SK-N-MC (cell line): ENCODE data around the gene UQCRH.

Experiments used
- DNase-seq: peaks from one replicate; pipeline ENCODE4 v3.0.0-alpha.2; 2011; ENCODE audit warnings: low read depth, low spot score
- H3K27ac ChIP-seq: fragments of 200-600 bp; sonication (generic); 2 replicates; pipeline ENCODE4 v1.5.1; 2016; ENCODE audit warnings: mixed run types
- H3K36me3 ChIP-seq: fragments of 200-600 bp; sonication (generic); 2 replicates; pipeline ENCODE4 v1.6.1; 2017; ENCODE audit warnings: antibody characterized with exemption, low read length, mixed read lengths; ENCODE audit not compliant: insufficient read depth
- H3K4me3 ChIP-seq: fragments of 200-600 bp; sonication (generic); 2 replicates; pipeline ENCODE4 v1.5.1; 2016
- H3K9ac ChIP-seq: fragments of 200-600 bp; sonication (generic); 2 replicates; pipeline ENCODE4 v1.8.0; 2017; ENCODE audit warnings: mixed run types, mixed read lengths; ENCODE audit not compliant: insufficient read length
- H3K9me3 ChIP-seq: fragments of 200-600 bp; sonication (generic); 2 replicates; pipeline ENCODE4 v1.6.1; 2017; ENCODE audit warnings: low read depth, mild to moderate bottlenecking, antibody characterized with exemption, low read length, moderate library complexity, mixed read lengths
- EZH2 ChIP-seq: fragments of 200-600 bp; sonication (generic); IDR thresholded peaks from one replicate; pipeline ENCODE4 v1.6.1; 2017; ENCODE audit warnings: antibody characterized with exemption
- FOXP2 ChIP-seq: optimal IDR thresholded peaks from 2 replicates; pipeline ENCODE3; 2011; ENCODE audit warnings: mild to moderate bottlenecking, moderate library complexity; ENCODE audit not compliant: insufficient read depth; ENCODE audit errors: extremely low read length, control extremely low read depth
- POLR2AphosphoS5 ChIP-seq: IDR thresholded peaks from 2 replicates; pipeline ENCODE4 v1.6.1; 2012; ENCODE audit warnings: mild to moderate bottlenecking, low read depth, low read length, borderline replicate concordance

UQCRH gene

GRCh38 chr1:46277658-46278373, 25.7 kb upstream of the UQCRH start:
- peaks cover 87% of the 10 kb centered on the region for H3K36me3 ChIP-seq
- no peak overlapping the region for H3K4me3 ChIP-seq
- H3K27ac ChIP-seq = no peak overlapping the region
- no peak for DNase-seq
- H3K9ac ChIP-seq = no peak overlapping the region
- no peaks in the 10 kb centered on the region for H3K9me3 ChIP-seq
- no peak for TF ChIP-seq EZH2
- no peak for TF ChIP-seq FOXP2
- TF ChIP-seq POLR2AphosphoS5 = no peak

- Histone ChIP-seq H3K36me3 (peaks cover 81% of the 10 kb centered on the region), H3K9me3 (no peaks in the 10 kb centered on the region), H3K4me3 (no peak overlapping the region), H3K9ac (no peak overlapping the region), H3K27ac (no peak overlapping the region)
- TF ChIP-seq POLR2AphosphoS5 (no peak), EZH2 (no peak), FOXP2 (no peak)
- DNase-seq = no peak
These were observed 24.7 kb upstream of the UQCRH start for GRCh38 chr1:46278807-46279206.

GRCh38 chr1:46280092-46280491, 23.4 kb upstream of the UQCRH start:
- Histone ChIP-seq H3K9ac (no peak overlapping the region), H3K27ac (no peak overlapping the region), H3K9me3 (no peaks in the 10 kb centered on the region), H3K4me3 (no peak overlapping the region), H3K36me3 (peaks cover 71% of the 10 kb centered on the region)
- no peak for DNase-seq
- no peak for TF ChIP-seq POLR2AphosphoS5
- no peak for TF ChIP-seq EZH2
- TF ChIP-seq FOXP2 = no peak

GRCh38 chr1:46281021-46281420, 22.5 kb upstream of the UQCRH start:
- no peak for TF ChIP-seq EZH2
- H3K9me3 ChIP-seq = no peaks in the 10 kb centered on the region
- peaks cover 71% of the 10 kb centered on the region for H3K36me3 ChIP-seq
- H3K9ac ChIP-seq = no peak overlapping the region
- no peak overlapping the region for H3K4me3 ChIP-seq
- H3K27ac ChIP-seq = no peak overlapping the region
- DNase-seq = no peak

GRCh38 chr1:46284058-46284457, 19.4 kb upstream of the UQCRH start:
- DNase-seq = no peak
- no peaks in the 10 kb centered on the region for H3K9me3 ChIP-seq
- H3K9ac ChIP-seq = no peak overlapping the region
- TF ChIP-seq POLR2AphosphoS5 (no peak), FOXP2 (no peak), EZH2 (no peak)
- H3K27ac ChIP-seq = no peak overlapping the region
- peaks cover 55% of the 10 kb centered on the region for H3K36me3 ChIP-seq
- no peak overlapping the region for H3K4me3 ChIP-seq

- Histone ChIP-seq H3K4me3 (no peak overlapping the region), H3K36me3 (peaks cover 47% of the 10 kb centered on the region), H3K9me3 (no peaks in the 10 kb centered on the region), H3K27ac (peak overlapping the region; percentile 52), H3K9ac (no peak overlapping the region)
- DNase-seq = no peak
- TF ChIP-seq POLR2AphosphoS5 (no peak), EZH2 (no peak), FOXP2 (no peak)
These were observed 18.6 kb upstream of the UQCRH start for GRCh38 chr1:46284597-46285564.

- Histone ChIP-seq H3K36me3 (peaks cover 37% of the 10 kb centered on the region; the same call in 1 of the 2 replicates), H3K9ac (no peak overlapping the region), H3K4me3 (no peak overlapping the region), H3K27ac (peak overlapping the region; percentile 57; the same call in 1 of the 2 replicates), H3K9me3 (no peaks in the 10 kb centered on the region)
- no peak for TF ChIP-seq EZH2
- no peak for TF ChIP-seq FOXP2
- TF ChIP-seq POLR2AphosphoS5 = no peak
- DNase-seq = no peak
These were observed 17.6 kb upstream of the UQCRH start for GRCh38 chr1:46285730-46286477.

GRCh38 chr1:46288485-46289133, 14.9 kb upstream of the UQCRH start:
- DNase-seq = no peak
- Histone ChIP-seq H3K9me3 (no peaks in the 10 kb centered on the region), H3K27ac (peak overlapping the region; percentile 59; the same call in 1 of the 2 replicates), H3K9ac (no peak overlapping the region), H3K4me3 (no peak overlapping the region), H3K36me3 (peaks cover 27% of the 10 kb centered on the region; the same call in 1 of the 2 replicates)
- TF ChIP-seq POLR2AphosphoS5 (peak; percentile 12; the same call in 1 of the 2 replicates), EZH2 (no peak), FOXP2 (no peak)
